GM21367 (cell line): ENCODE data around the gene ACOT11.
"Not testable (repeated sequence)": the region's sequence is repeated elsewhere in the genome, so short reads cannot be mapped to it uniquely, and the experiment has no call there.

Source experiments
- ATAC-seq: cut with Tn5 transposase; IDR thresholded peaks from one replicate; pipeline ENCODE4 v1.9.1; 2021; ENCODE audit not compliant: unreplicated experiment

ACOT11 gene

DNA sequence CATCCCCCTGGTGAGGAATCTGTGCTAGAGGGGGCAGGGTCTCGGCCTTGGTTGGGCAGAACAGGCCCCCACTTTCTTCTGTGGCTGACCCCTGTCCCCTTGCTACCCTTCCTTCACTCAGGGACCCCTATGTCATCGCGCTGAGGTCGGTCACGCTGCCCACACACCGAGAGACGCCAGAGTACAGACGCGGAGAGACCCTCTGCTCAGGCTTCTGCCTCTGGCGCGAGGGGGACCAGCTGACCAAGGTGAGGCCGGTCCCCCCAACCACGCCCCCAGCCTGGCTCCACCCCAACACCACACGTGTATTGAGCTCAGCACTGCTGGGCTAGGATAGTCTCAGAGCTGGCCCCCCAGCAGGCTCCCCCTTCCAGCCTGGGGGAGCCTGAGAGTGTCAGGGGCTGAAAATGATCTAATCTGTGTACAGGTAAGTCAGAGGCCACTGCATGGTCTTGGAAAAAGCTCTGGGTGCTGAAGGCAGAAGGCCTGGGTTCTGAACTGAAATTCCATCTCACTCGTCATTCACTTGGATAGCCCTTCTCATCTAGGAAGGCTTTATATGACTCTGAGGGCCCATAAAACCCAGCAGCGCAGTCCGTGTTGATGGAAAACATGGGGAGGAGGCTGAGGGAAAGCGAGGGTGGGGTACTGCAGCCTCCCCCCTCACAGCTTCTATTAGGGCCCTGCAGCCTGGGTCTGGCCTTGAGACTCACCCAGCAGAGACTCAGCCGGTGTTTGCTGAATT is 60.0 kb downstream of the ACOT11 start:
- no peak for ATAC-seq

DNA sequence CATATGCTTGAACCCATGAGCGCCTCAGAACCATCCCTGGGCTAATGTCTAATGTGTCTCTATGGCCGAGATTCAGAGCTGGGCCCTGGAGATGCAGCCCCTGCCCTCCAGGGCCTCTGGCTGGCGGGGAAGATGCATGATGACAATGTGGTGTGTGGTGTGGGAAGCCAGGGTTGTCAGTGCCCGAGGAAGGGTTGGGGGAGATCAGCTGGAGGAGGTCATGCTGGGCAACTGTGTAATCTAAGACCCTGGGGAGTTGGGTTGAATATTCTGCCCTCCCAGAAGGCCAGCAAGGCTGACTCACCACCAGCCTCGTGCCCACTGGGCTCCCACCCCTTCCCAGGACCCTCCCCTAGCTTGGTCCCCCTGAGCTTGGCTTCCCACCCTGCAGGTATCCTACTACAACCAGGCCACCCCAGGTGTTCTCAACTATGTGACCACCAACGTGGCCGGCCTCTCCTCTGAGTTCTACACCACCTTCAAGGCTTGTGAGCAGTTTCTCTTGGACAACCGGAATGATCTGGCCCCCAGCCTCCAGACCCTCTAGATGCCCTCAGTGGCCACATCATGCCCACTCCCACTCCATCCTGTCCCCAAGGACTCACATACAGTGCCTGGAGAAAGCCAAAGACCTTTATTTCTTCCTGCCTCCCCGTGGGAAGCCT is 60.7 kb downstream of the ACOT11 start:
- no peak for ATAC-seq

DNA sequence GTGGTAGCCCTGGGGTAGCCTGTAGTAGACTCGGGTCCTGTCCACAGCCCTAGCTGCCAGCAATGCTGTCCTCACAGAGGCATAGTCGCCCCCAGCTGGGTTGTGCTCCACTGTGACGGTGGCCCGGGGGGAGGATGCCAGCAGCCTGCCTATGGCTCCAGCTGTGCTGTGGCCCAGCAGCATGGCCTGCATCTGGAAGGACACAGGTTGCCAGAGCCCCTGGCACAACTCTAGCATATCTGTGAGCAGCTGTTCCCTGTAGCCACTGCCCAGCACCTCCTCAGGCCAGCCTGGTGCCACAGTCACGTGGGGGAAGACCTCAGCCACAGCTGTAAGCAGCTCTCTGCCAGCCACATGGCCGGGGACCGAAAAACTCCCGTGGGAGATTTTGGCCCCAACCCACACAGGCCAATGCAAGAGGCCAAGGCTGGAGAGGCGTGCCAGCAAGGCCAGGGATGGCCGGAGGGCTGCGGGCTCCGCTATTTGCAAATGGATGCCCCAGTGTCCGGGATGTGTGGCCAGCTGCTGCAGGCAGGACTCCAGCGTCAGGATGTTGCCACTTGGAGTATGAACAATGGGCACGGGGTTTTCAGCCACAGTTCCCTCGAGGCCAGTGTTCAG is 61.4 kb downstream of the ACOT11 start:
- ATAC-seq, result no peak

DNA sequence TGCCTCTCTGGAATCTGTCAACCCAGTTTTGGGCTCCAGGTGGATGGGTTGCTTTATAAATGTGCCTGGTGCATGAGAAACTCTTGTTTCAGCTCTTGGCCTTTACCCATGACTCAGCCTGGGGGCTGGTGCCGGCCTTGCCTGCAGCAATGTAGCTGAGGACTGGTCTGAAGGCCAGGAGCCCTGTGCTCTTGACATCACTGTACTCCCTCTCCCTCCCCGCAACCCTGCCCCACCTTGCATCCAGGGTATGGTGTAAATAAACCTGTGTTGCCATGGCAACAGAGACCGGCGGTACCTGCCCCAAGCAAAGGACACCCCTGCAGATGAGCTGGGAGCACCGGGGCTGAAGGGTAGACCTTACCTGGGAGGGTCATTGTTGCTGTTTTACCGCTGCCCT is 62.0 kb downstream of the ACOT11 start:
- no peak for ATAC-seq

DNA sequence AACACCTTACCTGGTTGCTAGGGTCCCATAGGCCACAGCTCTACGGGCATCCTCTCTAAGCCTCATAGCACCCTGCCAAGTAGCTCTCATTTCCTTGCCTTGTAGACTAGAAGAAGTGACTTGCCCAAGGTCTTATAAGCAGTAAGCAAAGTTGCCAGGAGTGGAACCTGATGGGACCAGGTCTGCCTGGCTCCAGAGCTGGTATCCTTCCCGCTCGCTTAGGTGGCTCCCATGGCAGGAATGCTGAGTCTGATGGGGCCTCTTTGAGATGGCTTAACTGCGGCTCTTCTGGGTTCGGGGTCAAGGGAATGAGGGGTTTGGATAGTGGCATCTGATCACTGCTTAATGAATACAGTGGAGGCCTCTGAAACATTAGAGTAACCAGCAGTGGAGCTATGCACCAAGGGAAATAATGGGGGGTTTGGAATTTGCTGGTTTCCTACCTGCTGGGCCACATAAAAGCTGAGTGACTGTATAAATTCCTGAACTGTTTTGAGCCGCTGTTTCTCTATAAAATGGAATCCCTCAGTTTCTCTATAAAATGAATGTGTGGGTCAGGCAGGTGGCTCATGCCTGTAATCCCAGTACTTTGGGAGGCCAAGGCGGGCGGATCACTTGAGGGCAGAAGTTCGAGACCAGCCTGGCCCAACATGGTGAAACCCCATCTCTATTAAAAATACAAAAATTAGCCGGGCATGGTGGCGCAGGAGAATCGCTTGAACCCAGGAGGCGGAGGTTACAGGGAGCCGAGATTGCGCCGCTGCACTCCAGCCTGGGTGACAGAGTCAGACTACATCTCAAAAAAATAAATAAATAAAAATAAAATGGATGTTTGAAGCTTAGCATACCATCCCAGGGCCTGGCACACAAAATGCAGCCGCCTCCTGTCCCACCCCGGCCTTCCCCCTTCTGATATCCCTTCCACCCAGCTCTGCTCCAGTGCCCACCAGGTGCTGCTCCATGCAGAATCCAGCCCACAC is 62.9 kb downstream of the ACOT11 start:
- no peak for ATAC-seq

DNA sequence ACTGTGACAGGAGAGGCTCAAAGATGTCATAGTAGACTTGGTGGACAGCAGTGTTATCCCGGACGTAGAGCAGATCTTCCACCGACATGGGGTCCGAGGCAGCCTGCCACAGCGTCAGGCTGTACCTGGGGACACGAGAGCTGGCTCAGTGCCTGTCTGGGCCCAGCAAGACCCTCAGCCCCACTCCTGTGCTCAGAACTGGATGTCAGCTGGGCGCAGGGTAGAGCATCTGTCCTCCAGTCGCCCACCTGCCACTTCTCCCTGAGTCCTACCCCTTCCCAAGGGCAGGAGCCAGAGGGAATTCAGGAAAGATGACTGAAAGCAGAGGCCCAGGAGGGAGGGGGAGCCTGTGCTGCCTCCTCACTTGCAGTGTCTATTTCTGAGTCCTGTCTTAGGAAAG is 63.6 kb downstream of the ACOT11 start:
- no peak for ATAC-seq

DNA sequence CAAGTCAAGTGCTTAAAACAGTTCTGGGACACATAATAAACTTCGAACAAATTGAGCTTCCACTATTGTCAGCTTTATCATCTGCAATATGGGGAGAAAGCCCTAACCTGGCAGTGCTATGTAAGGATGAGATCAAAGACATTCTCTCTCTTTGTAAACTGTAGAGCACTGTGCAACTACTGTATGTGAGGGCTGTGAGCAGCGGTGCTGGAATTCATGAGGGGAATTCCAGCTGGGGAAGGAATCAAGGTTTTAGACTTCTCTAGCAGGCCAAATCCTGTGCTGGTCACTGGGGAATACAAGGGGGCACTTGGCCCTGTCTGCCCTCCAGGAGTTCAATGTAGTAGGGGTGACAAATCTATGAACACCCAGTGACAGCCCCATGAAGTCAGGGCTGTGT is 66.0 kb downstream of the ACOT11 start:
- no peak for ATAC-seq

DNA sequence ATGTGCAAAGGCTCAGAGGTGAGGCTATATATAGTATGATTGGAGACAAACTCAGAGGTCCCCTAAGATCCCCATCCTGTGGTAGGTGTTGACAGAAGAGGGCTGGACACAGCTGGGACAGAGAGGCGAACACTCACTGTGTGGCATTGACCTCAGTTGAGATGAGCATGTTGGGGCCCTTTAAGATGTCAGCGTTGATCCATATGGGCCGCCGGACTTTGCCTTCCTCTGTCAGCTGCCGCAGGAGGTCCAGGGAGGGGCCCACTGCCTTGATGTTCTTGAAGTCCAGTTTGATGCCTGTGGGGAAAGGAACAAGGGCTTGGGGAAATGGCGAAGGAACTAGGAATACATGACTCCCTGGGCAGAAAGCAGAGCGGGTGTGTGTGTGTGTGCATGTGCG is 66.5 kb downstream of the ACOT11 start:
- ATAC-seq, result no peak

DNA sequence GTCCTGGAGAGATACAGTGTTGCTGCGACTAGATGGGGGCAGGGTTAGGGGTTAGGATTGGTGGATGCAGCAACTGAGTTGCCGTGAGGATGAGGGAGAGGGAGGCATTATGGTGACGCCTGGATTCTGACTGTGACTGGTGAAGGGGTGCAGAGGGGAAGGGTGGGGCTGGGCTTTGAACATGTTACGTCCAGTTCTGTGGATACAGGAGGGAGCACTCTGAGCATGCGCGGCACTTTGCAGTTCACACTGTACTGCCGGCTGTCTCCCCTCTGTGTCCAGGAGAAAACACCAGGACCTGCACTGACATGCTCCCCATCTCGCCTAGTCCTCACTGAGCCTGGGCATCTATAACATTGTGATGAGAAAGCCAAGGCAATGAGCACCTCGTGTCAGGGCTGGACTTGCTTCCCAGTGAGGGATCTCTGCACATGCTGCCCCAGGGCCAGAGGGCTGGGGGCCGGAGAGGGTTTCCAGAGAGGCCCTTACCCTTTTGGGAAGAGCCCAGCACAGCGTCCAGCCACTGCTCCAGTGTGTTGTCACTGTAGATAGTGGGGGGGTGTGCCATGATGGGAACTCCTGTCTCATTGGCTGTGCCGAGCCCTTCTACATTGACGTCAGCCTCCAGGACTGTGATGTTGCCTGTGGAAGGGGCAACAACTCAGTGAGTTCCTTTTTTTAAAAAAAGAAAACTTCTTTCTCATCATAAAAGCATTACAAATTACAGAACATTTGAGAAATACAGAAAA is 67.7 kb downstream of the ACOT11 start:
- ATAC-seq, result no peak

DNA sequence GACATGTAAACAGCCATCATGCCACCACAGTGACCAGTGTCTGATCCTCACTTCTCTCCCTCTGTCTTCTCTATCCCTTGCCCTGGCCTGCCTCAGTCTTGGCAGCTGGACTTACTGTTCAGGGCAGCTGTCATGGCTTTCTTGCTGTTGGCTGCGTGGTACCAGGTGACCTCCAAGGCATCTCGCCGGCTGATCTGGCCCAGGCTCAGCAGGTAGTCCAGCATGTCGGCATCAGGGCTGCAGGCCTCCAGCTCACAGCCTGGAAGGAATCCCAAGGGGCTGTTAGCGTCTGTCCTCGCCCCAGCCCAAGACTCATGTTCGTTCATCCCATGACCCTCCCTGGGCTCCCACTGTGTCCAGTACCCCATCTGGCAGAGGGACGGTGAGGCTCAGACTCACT is 71.7 kb downstream of the ACOT11 start:
- ATAC-seq, result no peak

DNA sequence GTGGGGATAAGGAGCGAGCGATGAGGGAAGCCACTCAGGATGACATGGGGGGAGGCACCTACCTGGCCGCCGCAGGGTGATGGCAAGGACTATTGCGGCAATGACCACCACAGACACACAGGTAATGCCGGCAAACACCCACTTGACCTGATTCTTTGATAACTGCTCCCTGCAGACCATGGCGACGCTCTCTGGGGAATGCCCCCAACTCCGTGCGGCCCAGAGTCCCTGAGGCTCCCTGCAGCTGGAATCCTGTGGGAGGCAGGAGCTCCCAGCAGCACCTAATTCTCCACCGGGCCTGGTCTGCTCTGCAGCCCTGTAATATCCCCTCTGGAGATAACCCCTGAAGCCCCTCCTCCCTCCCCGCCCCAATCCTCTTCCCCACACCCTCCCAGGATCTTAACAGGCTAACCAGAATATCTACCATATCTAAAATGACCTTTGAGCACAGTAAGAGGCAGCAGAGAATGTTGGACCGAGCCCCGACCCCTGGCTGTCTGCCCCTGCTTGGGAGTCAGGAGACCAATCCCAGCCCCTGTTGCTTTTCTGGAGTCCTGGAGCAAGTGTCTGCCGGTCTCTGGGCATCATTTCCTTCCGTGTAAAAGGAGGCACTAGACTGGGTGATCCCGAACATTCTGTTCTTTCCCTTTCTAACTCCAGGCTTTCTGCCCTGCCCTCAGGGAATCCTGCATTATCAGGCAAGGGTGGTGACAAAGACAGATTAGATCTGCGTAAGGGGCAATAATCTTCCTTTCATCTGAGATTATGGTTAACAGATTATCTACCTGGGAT is 75.4 kb downstream of the ACOT11 start, which contains the start of gene FAM151A:
Gene FAM151A, minus strand, starts transcription at position 310 of the 792 bp plus-strand sequence. Its CDS starts 130 bp downstream, at position 180.
- no peak for ATAC-seq

DNA sequence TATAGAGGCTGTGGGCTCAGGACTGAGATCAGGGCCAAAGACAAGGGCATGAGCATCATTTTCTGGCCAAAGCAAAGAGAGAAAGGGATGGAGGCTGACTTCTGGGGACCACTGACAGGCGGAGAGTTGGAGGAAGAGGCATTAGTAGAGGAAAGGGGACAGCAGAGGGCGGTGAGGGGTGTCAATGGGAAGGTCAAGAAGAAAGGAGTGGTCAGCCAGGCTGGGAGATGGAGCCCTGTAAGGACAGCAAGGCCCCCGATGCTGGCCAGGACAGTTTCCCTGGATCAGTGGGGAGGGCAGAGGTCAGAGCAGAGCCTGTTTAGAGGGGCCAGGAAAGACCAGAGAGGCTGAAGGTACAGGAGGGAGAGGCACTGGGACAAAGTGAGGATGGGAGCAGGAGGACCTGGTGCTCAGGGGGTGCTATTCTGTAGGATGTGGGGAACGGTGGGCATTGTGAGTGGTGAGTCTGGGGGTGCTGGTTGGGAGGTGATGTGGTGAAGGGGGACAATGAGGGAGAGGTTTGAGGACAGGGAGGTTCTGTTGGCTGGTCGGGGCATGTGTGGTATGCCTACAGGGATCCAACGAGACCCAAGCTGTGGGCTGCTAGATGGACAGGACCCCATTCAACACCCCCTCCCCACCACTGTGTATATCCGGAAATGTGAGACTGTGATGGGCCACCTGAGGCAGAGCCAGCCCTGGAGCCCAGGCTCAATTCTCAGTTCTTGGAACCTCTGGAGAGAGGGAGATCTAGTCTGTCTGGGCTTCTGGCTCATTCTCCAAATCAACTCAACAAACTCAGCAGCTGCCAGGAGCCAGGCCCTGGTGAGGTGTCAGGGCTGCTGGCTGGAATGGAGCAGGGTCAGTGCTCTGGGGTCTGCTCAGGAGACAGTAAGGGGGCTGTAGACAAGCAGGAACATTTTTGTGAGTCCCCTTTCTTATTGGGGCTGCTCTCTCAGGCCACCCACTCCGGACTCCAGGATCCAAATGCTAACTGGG is 76.7 kb downstream of the ACOT11 start:
- no peak for ATAC-seq

DNA sequence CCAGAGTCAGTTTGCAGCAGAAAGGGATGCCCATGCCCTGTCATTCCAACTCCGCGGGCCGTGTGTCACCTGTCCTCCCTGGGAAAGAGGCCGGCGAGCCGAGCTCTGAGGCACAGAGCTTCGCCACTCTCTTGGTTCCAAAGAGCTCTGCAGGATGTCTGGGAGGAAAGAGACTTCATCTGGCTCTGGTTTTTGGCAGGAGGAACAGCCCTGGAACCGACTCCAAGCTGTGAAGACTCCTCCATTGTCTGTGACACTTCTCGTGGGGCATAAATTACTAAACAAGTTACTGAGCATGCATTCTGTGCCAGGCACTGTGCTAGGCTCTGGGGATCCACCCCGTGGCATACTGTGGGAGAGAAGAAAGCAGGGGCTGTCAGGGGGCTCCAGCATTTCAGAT is 79.2 kb downstream of the ACOT11 start:
- no peak for ATAC-seq

DNA sequence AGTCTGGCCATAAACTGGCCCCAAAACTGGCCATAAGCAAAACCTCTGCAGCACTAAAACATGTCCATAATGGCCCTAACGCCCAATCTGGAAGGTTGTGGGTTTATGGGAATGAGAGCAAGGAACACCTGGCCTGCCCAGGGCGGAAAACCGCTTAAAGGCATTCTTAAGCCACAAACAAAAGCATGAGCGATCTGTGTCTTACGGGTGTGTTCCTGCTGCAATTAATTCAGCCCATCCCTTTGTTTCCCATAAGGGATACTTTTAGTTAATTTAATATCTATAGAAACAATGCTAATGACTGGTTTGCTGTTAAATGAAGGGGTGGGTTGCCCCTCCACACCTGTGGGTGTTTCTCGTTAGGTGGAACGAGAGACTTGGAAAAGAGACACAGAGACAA is 87.8 kb downstream of the ACOT11 start:
- not testable (repeated sequence) for ATAC-seq

DNA sequence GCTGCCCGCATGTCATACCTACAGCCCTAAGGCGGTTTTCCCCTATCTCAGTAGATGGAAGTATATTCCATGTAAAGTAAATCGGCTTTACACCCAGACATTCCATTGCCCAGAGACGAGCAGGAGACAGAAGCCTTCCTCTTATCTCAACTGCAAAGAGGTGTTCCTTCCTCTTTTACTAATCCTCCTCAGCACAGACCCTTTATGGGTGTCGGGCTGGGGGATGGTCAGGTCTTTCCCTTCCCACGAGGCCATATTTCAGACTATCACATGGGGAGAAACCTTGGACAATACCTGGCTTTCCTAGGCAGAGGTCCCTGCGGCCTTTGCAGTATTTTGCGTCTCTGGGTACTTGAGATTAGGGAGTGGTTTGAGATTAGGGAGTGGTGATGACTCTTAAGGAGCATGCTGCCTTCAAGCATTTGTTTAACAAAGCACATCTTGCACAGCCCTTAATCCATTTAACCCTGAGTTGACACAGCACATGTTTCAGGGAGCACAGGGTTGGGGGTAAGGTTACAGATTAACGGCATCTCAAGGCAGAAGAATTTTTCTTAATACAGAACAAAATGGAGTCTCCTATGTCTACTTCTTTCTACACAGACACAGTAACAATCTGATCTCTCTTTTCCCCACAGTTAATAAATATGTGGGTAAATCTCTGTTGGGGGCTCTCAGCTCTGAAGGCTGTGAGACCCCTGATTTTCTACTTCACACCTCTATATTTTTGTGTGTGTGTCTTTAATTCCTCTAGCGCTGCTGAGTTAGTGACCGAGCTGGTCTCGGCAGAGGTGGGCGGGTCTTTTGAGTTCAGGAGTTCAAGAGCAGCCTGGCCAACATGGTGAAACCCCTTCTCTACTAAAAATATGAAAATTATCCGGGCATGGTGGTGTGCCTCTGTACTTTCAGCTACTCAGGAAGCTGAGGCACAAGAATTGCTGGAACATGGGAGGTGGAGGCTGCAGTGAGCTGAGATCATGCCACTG is 88.7 kb downstream of the ACOT11 start:
- ATAC-seq, result not testable (repeated sequence)

DNA sequence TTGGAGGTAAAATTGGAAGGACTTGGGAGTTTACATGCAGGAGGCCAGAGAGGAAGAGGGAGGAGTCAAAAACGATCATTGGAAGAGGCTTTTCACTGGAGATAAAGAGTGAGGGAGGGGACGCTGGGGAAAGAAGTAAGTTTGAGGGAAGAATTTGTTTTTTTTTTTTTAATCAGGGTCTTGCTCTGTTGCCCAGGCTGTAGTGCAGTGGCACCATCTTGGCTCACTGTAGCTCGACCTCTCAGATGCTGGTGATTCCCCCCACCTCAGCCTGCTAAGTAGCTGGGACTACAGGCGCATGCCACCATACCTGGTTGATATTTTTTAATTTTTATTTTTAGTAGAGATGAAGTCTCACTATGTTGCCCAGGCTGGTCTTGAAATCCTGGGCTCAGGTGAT is 92.3 kb downstream of the ACOT11 start:
- ATAC-seq, result no peak
